ENCODE results near the gene KBTBD7.

Gene KBTBD7

GRCh38 chr13:41193919-41194824 lies at the start of gene KBTBD7:
Gene KBTBD7, minus strand, starts transcription at chr13:41194569. Its CDS starts 312 bp downstream, at chr13:41194257.
- DNase-seq = peak; percentile 59 to 96 (median 88)

GRCh38 chr13:41241626-41242025 lies 47.3 kb upstream of the KBTBD7 start:
- no peak for DNase-seq

- no peak for DNase-seq
Observed at GRCh38 chr13:41236369-41236768, 42.0 kb upstream of the KBTBD7 start.

- DNase-seq = no peak
Observed at GRCh38 chr13:41232578-41233480, 38.5 kb upstream of the KBTBD7 start.

- DNase-seq = no peak
Observed at GRCh38 chr13:41231786-41232185, 37.4 kb upstream of the KBTBD7 start.

- DNase-seq = no peak
Observed at GRCh38 chr13:41231025-41231677, 36.8 kb upstream of the KBTBD7 start.

GRCh38 chr13:41229356-41229755 lies 35.0 kb upstream of the KBTBD7 start:
- DNase-seq = no peak

GRCh38 chr13:41224113-41225110 lies 30.0 kb upstream of the KBTBD7 start:
- no peak for DNase-seq

- peak in 18 of 51 donors; percentile 1 to 50 (median 14) for DNase-seq
Observed at GRCh38 chr13:41222259-41222852, 28.0 kb upstream of the KBTBD7 start.

GRCh38 chr13:41220401-41220800 lies 26.0 kb upstream of the KBTBD7 start:
- DNase-seq = no peak

- DNase-seq = no peak
Observed at GRCh38 chr13:41216160-41216559, 21.8 kb upstream of the KBTBD7 start.

GRCh38 chr13:41213919-41214318 lies 19.6 kb upstream of the KBTBD7 start:
- DNase-seq = no peak

GRCh38 chr13:41213316-41213715 lies 18.9 kb upstream of the KBTBD7 start:
- no peak for DNase-seq

GRCh38 chr13:41212881-41213280 lies 18.5 kb upstream of the KBTBD7 start:
- DNase-seq = no peak

GRCh38 chr13:41211062-41211461 lies 16.7 kb upstream of the KBTBD7 start:
- DNase-seq = no peak

GRCh38 chr13:41206467-41206866 lies 12.1 kb upstream of the KBTBD7 start:
- DNase-seq = no peak

GRCh38 chr13:41203810-41204209 lies 9.4 kb upstream of the KBTBD7 start:
- no peak for DNase-seq

- DNase-seq = no peak
Observed at GRCh38 chr13:41200126-41200525, 5.8 kb upstream of the KBTBD7 start.

- no peak for DNase-seq
Observed at GRCh38 chr13:41199526-41199925, 5.2 kb upstream of the KBTBD7 start.

GRCh38 chr13:41199079-41199478 lies 4.7 kb upstream of the KBTBD7 start:
- DNase-seq = no peak

Data from hypothalamus (tissue), 51 donors.